ENCODE results near the gene RHOT1.

The RHOT1 gene

DNA sequence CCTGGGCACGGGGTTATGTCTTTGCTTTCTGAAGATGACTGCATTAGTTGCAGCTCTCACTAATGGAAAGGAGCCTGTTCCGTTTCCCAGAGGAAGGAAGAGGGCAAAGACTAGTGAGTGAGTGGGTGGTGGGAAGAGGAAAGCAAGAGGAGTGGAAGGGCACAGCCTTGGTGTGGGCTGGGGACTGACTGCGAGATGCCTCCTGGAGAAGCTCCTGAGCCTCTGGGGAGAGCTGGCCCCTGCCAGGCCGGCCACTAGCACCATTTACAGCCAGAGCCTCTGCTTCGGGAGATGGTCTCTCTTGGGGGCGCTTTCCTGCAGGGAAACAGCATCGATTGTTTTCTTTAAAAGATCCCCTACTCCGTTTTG is 122.5 kb downstream of the RHOT1 start:
- DNase-seq (ENCODE audit: low read depth): no peak
- no peak overlapping the region for H3K4me3 ChIP-seq (ENCODE audit: low read length)
- TF ChIP-seq, protein P1, sequence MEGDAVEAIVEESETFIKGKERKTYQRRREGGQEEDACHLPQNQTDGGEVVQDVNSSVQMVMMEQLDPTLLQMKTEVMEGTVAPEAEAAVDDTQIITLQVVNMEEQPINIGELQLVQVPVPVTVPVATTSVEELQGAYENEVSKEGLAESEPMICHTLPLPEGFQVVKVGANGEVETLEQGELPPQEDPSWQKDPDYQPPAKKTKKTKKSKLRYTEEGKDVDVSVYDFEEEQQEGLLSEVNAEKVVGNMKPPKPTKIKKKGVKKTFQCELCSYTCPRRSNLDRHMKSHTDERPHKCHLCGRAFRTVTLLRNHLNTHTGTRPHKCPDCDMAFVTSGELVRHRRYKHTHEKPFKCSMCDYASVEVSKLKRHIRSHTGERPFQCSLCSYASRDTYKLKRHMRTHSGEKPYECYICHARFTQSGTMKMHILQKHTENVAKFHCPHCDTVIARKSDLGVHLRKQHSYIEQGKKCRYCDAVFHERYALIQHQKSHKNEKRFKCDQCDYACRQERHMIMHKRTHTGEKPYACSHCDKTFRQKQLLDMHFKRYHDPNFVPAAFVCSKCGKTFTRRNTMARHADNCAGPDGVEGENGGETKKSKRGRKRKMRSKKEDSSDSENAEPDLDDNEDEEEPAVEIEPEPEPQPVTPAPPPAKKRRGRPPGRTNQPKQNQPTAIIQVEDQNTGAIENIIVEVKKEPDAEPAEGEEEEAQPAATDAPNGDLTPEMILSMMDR (conservative IDR thresholded peaks at IDR 0.05; ENCODE audit: low read length): no peak

DNA sequence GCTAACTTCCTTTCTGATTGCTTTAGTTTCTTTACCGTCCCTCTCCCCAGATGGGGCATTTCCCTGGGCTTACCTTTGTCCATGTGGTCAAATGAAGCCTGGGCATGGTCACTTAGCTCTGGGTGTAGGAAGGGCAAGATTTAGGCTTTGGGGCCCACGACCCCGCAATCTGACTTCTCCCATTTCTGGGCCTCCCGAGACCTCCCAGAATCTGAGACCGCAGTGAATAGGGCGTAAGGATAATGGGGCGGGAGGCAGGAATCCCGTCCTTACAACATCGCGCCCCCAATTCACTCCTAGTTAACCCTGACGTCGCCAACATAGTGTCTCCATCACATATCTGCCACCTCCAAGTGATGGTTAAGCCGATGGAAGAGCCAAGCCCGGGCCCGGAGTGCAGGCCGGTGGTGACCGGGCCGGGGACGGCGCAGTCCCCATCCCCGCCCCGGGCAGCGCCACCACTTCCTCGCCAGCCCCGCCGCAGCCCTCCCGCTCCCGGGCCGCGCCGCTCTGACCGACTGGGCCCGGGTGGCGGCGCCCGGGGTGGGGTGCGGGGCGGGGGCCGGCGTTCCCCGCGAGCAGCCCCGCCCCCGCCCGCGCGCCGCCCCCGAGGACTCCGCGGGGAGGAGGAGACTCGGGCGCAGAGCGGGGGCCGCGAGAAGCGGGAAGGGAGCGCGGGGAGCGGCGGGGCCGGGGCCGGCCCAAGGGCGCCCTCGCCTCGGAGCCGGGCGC is 123.1 kb downstream of the RHOT1 start, which contains the start of gene RHBDL3:
RHBDL3 (plus strand) TSS at position 641 of the 732 bp plus-strand sequence. CDS start 358 bp downstream, outside the sequence.
- DNase-seq (ENCODE audit: low read depth): no peak
- peak within 1 kb of the TSS; percentile 38 for H3K4me3 ChIP-seq (ENCODE audit: low read length)
- TF ChIP-seq, protein P1 (conservative IDR thresholded peaks at IDR 0.05; ENCODE audit: low read length): no peak

DNA sequence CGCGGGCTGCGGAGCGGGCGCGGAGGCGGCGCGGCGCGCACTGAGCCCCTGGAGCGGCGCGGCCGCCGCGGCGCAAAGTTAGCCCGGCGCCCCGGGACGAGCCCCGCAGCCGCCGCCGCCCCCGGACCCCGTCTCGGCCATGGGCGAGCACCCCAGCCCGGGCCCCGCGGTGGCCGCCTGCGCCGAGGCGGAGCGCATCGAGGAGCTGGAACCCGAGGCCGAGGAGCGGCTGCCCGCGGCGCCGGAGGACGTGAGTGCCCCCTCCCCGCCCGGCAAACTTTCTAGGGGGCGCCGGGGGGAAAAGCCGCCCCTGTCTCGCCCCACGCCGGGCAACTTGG is 123.7 kb downstream of the RHOT1 start:
- TF ChIP-seq, protein P1 (conservative IDR thresholded peaks at IDR 0.05; ENCODE audit: low read length): no peak
- H3K4me3 ChIP-seq (ENCODE audit: low read length): peak overlapping the region; percentile 38
- DNase-seq (ENCODE audit: low read depth): no peak

DNA sequence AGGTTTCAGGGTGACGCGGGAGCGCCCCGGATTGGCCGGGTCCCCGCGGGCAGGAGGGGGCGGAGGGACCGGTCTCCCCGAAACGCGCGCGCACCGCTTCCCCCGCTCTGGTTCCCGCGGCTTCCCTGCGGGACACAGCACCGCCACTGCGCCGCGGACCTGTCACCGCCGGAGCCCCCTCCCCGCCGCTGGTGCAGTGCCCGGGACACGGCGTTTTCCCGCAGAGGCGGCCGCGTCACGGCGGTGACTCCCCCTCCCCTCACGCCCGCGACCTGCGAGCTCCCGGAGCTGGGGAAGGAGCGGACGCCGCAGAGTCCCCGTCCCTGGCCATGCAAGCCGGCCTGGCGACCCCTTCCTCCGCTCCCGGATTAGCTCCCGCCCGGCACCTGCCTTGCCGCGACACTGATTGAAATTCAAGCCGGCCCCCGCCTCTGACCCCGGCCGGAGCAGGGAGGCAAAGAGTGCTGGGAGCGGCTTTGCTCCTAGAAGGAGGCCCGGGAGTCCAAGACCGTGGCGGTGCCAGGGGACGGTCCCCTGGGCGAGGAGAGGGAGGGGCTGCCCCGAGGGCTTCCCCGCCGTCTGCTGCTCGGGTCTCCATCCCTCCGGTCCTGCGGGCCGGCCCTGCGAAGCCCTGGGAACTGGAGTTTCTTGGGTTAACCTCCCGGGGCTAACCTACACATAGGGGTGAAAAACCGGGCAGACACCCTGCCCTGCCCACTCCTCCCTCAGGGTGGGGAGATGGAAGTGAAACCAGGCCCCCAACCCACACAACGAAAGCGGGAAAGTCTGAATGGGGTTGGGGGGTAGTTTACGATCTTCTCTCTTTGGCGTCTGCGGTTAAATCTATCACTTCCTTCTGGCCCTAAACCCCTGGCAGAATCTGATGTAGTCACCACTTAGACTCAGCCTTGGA is 124.3 kb downstream of the RHOT1 start:
- peak overlapping the region; percentile 38 for H3K4me3 ChIP-seq (ENCODE audit: low read length)
- no peak for DNase-seq (ENCODE audit: low read depth)
- TF ChIP-seq, protein P1 (conservative IDR thresholded peaks at IDR 0.05; ENCODE audit: low read length): no peak

DNA sequence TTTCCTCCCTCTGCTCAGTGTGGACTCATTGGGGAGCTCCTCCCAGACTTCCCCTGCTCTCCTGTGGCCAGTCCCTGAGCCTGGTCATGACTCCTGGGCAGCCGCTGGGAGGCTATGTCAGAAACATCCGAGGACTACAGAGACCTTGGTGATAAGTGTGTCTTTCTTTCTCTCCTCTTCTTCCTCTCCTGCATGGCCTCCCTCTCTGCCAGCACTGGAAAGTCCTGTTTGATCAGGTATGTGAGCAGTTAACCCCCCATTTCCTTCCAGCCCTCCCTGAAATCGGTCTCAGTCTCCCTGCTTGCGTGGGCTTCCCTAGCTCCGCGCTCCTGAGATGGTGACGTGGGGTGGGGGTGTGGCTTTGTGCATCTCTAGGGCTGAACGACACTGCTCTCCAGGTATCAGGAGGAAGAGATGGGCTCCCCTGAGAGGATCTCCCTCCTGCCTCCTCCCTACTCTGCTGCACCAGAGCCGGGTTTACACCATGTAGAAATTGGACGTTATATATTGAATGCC is 125.4 kb downstream of the RHOT1 start:
- TF ChIP-seq, protein P1 (conservative IDR thresholded peaks at IDR 0.05; ENCODE audit: low read length): no peak
- no peak for DNase-seq (ENCODE audit: low read depth)
- H3K4me3 ChIP-seq (ENCODE audit: low read length): no peak overlapping the region; the same call in 1 of the 2 replicates

DNA sequence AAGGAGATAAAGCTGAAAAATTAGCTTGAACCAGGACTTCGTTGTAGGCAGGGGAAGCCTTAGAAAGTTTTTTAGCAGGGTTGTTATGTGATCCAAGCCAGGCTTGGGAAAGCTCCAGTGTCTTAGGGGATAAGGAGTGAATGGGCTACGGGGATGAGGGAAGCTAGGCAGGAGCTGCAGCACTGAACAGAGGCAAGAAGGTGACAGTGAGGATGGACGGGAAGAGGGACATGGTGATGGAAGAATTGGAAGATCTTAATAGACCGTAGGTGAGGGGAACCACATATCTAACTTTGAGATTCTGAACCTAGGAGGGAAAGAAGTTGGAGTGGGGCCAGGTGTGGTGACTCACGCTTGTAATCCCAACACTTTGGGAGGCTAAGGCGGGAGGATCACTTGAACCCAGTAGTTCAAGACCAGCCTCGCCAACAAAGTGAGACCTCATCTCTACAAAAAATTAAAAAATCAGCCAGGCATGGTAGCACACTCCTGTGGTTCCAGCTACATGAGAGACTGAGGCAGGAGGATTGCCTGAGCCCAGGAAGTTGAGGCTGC is 126.5 kb downstream of the RHOT1 start:
- no peak for DNase-seq (ENCODE audit: low read depth)
- H3K4me3 ChIP-seq (ENCODE audit: low read length): no peak overlapping the region
- TF ChIP-seq, protein P1 (conservative IDR thresholded peaks at IDR 0.05; ENCODE audit: low read length): no peak
